PC-3 (cell line): ENCODE results near the gene LYPD3. TPM values are rescaled to one million over a fixed set of nuclear protein-coding genes. Genes with fewer than 3 reads are reported as not detected.
A peak's percentile ranks its signal among the peaks of the same experiment; 100 is the strongest.

Experiments
- ATAC-seq: fragments of 200-7000 bp; cut with Tn5 transposase; 2 replicates; pipeline ENCODE4 v1.9.1; 2020; ENCODE audit warnings: mild to moderate bottlenecking, moderate library complexity
- BruUV-seq: library from RNA; stranded (reverse); fragments of 400-500 nt; replicated peaks from 2 replicates; lab custom pipeline; 2021; lab: Mats Ljungman, UMichigan
- CTCF ChIA-PET: fragments of 300-600 bp; sonication (Branson Sonifier 250); formaldehyde crosslinking; loops from one replicate; lab custom pipeline; 2022; ENCODE audit warnings: antibody characterized with exemption; lab: Charles Lee
- POLR2A ChIA-PET: fragments of 300-600 bp; sonication (Branson Sonifier 250); formaldehyde crosslinking; loops from one replicate; lab custom pipeline; 2022; ENCODE audit warnings: antibody characterized with exemption; ENCODE audit not compliant: unreplicated experiment; lab: Charles Lee
- DNase-seq: peaks from one replicate; pipeline ENCODE4 v3.0.0-alpha.2; 2015
- H2AFZ ChIP-seq: fragments of 300-600 bp; sonication (generic); 2 replicates; pipeline ENCODE4 v1.6.0; 2016; ENCODE audit warnings: antibody characterized with exemption, low read length
- H3F3A ChIP-seq: fragments of 300-600 bp; sonication (generic); one replicate; pipeline ENCODE4 v1.6.0; 2017; ENCODE audit warnings: antibody characterized with exemption, low read length, control low read depth, mild to moderate bottlenecking; ENCODE audit not compliant: unreplicated experiment
- H3K27ac ChIP-seq: fragments of 300-600 bp; sonication (generic); 2 replicates; pipeline ENCODE4 v1.5.1; 2016; ENCODE audit warnings: mild to moderate bottlenecking, low read length
- H3K27me3 ChIP-seq: fragments of 300-600 bp; sonication (generic); 2 replicates; pipeline ENCODE4 v1.6.1; 2016; ENCODE audit warnings: low read length, mixed read lengths
- H3K36me3 ChIP-seq: fragments of 300-600 bp; sonication (generic); 2 replicates; pipeline ENCODE4 v1.6.1; 2016; ENCODE audit warnings: low read depth, mixed run types, low read length, mixed read lengths
- H3K4me1 ChIP-seq: fragments of 300-600 bp; sonication (generic); 2 replicates; pipeline ENCODE4 v1.5.1; 2016; ENCODE audit warnings: low read length; ENCODE audit not compliant: insufficient read depth
- H3K4me2 ChIP-seq: fragments of 300-600 bp; sonication (generic); 2 replicates; pipeline ENCODE4 v1.6.0; 2016; ENCODE audit warnings: low read length
- H3K4me3 ChIP-seq: fragments of 300-600 bp; sonication (generic); 2 replicates; pipeline ENCODE4 v1.5.1; 2016; ENCODE audit warnings: mild to moderate bottlenecking, low read length, mixed read lengths
- H3K79me2 ChIP-seq: fragments of 300-600 bp; sonication (generic); 2 replicates; pipeline ENCODE4 v1.6.1; 2017; ENCODE audit warnings: low read length, mixed read lengths
- H3K9ac ChIP-seq: fragments of 300-600 bp; sonication (generic); 2 replicates; pipeline ENCODE4 v1.6.0; 2016; ENCODE audit warnings: mild to moderate bottlenecking, low read length
- H3K9me2 ChIP-seq: fragments of 300-600 bp; sonication (generic); replicated peaks from 2 replicates; pipeline ENCODE4 v1.6.1; 2016; ENCODE audit warnings: mixed run types, low read length, mixed read lengths
- H3K9me3 ChIP-seq: fragments of 300-600 bp; sonication (generic); 2 replicates; pipeline ENCODE4 v1.6.1; 2016; ENCODE audit warnings: low read length, mixed read lengths
- H4K20me1 ChIP-seq: fragments of 300-600 bp; sonication (generic); 2 replicates; pipeline ENCODE4 v1.6.1; 2016; ENCODE audit warnings: low read length, mixed read lengths
- CTCF ChIP-seq: fragments of 300-600 bp; sonication (generic); conservative IDR thresholded peaks from 2 replicates; pipeline ENCODE4 v1.5.1; 2017; ENCODE audit warnings: antibody characterized with exemption, low read depth, mild to moderate bottlenecking, low read length
- EZH2 ChIP-seq: fragments of 300-600 bp; sonication (generic); IDR thresholded peaks from one replicate; pipeline ENCODE4 v1.6.1; 2017; ENCODE audit warnings: antibody characterized with exemption, mild to moderate bottlenecking, low read length; ENCODE audit not compliant: unreplicated experiment
- EZH2phosphoT487 ChIP-seq: fragments of 300-600 bp; sonication (generic); IDR thresholded peaks from 2 replicates; pipeline ENCODE4 v1.6.1; 2018; ENCODE audit warnings: mild to moderate bottlenecking, antibody characterized with exemption, low read length, borderline replicate concordance
- intact Hi-C: fragments of 100-400 bp; cut with micrococcal nuclease; formaldehyde crosslinking; loops from 2 replicates; pipeline ENCODE4 v1.9.0; 2023
- total RNA-seq: library from RNA; depleted of rRNA; stranded (reverse); fragments of >200 nt; gene quantifications from 2 replicates; pipeline ENCODE4 v1.2.3, GENCODE V29; 2014

LYPD3 gene
- total RNA-seq, 1 experiment from 2014 or later: 16.8 TPM

- ChIA-PET CTCF (interaction anchor here (0.5 to 1.4 kb wide), 3 partner anchors 39 to 69 kb away, joined by 3 to 9 read pairs (median 4); no protein-coding TSS in a partner anchor), POLR2A (interaction anchor here (0.5 kb wide), 1 partner anchor 9 kb away, joined by 9 read pairs; no protein-coding TSS in a partner anchor)
- Histone ChIP-seq H3K4me1 (peaks cover 36% of the 10 kb centered on the region), H3K79me2 (0 out of 2 replicates have a peak, but pooled peaks cover 9% of the 10 kb centered on the region), H2AFZ (peak overlapping the region; percentile 89), H3K9ac (peak overlapping the region; percentile 37), H3F3A (no peaks in the 10 kb centered on the region), H3K9me3 (no peaks in the 10 kb centered on the region), H3K4me3 (peak overlapping the region; percentile 81), H3K27me3 (no peaks in the 10 kb centered on the region), H3K27ac (no peak overlapping the region), H4K20me1 (no peaks in the 10 kb centered on the region), H3K4me2 (peak overlapping the region; percentile 95), H3K9me2 (no peaks in the 10 kb centered on the region), H3K36me3 (no peaks in the 10 kb centered on the region)
- DNase-seq (no peak), ATAC-seq (no peak)
- BruUV-seq: TSS peak; percentile 20
- TF ChIP-seq EZH2 (no peak), EZH2phosphoT487 (no peak), CTCF (no peak)
- intact Hi-C loops: loop anchor here (5.0 kb wide), 1 partner anchor 39 kb away; the partner anchor contains the start of gene PHLDB3
Observed at GRCh38 chr19:43462785-43463380, 2.5 kb downstream of the LYPD3 start.

GRCh38 chr19:43462383-43462782 is 3.0 kb downstream of the LYPD3 start:
- ATAC-seq (no peak), DNase-seq (no peak)
- no peaks in the 10 kb centered on the region for H3F3A ChIP-seq
- BruUV-seq: no TSS peak
- H3K4me3 ChIP-seq: no peak overlapping the region
- no peak overlapping the region for H3K27ac ChIP-seq
- H2AFZ ChIP-seq: no peak overlapping the region
- no peaks in the 10 kb centered on the region for H3K27me3 ChIP-seq
- ChIA-PET CTCF (interaction anchor here (0.6 kb wide), 1 partner anchor 40 kb away, joined by 4 read pairs; no protein-coding TSS in a partner anchor), POLR2A (no interaction called here)
- H3K9me2 ChIP-seq: no peaks in the 10 kb centered on the region
- no peaks in the 10 kb centered on the region for H4K20me1 ChIP-seq
- H3K4me2 ChIP-seq: peak overlapping the region; percentile 95
- H3K36me3 ChIP-seq: no peaks in the 10 kb centered on the region
- TF ChIP-seq EZH2phosphoT487 (no peak), CTCF (no peak), EZH2 (no peak)
- no peak overlapping the region for H3K9ac ChIP-seq
- no peaks in the 10 kb centered on the region for H3K9me3 ChIP-seq
- H3K4me1 ChIP-seq: peaks cover 32% of the 10 kb centered on the region
- 0 out of 2 replicates have a peak, but pooled peaks cover 9% of the 10 kb centered on the region for H3K79me2 ChIP-seq
- intact Hi-C loops: loop anchor here (5.0 kb wide), 1 partner anchor 40 kb away; the partner anchor contains the start of gene PHLDB3

- H2AFZ ChIP-seq: no peak overlapping the region
- H3K4me3 ChIP-seq: no peak overlapping the region
- DNase-seq (no peak), ATAC-seq (no peak)
- H3K9me3 ChIP-seq: no peaks in the 10 kb centered on the region
- BruUV-seq: no TSS peak
- ChIA-PET POLR2A (no interaction called here), CTCF (no interaction called here)
- H3K27ac ChIP-seq: no peak overlapping the region
- no peaks in the 10 kb centered on the region for H4K20me1 ChIP-seq
- H3K9me2 ChIP-seq: no peaks in the 10 kb centered on the region
- 0 out of 2 replicates have a peak, but pooled peaks cover 9% of the 10 kb centered on the region for H3K79me2 ChIP-seq
- intact Hi-C loops: loop anchor here (5.0 kb wide), 1 partner anchor 41 kb away; the partner anchor contains the start of gene PHLDB3
- H3K27me3 ChIP-seq: no peaks in the 10 kb centered on the region
- peaks cover 25% of the 10 kb centered on the region for H3K4me1 ChIP-seq
- H3K36me3 ChIP-seq: no peaks in the 10 kb centered on the region
- no peak overlapping the region for H3K4me2 ChIP-seq
- TF ChIP-seq EZH2phosphoT487 (no peak), EZH2 (no peak), CTCF (no peak)
- no peak overlapping the region for H3K9ac ChIP-seq
- no peaks in the 10 kb centered on the region for H3F3A ChIP-seq
Observed at GRCh38 chr19:43461303-43461702, 4.1 kb downstream of the LYPD3 start.
